GM23338 (cell line): ENCODE data around the gene NEK10. TPM values are rescaled to one million over a fixed set of nuclear protein-coding genes. Genes with fewer than 3 reads are reported as not detected.

Experiments used
- ATAC-seq: fragments of 200-7000 bp; cut with Tn5 transposase; 3 replicates; pipeline ENCODE4 v1.9.1; 2020
- DNase-seq: peaks from one replicate; pipeline ENCODE4 v3.0.0-alpha.2; 2015; ENCODE audit warnings: low spot score
- H2AFZ ChIP-seq: fragments of 200-600 bp; sonication (generic); 2 replicates; pipeline ENCODE4 v1.8.0; 2016; ENCODE audit warnings: antibody characterized with exemption, mild to moderate bottlenecking, moderate library complexity
- H3F3A ChIP-seq: fragments of 200-600 bp; sonication (generic); replicated peaks from 2 replicates; pipeline ENCODE4 v1.8.0; 2017; ENCODE audit warnings: antibody characterized with exemption, mixed run types, low read depth
- H3K27ac ChIP-seq: fragments of 200-600 bp; sonication (generic); 2 replicates; pipeline ENCODE4 v1.6.1; 2016; ENCODE audit warnings: low read depth
- H3K27me3 ChIP-seq: fragments of 200-600 bp; sonication (generic); 2 replicates; pipeline ENCODE4 v1.8.0; 2016; ENCODE audit warnings: mild to moderate bottlenecking, mixed run types, moderate library complexity; ENCODE audit not compliant: insufficient read depth
- H3K36me3 ChIP-seq: fragments of 200-600 bp; sonication (generic); 2 replicates; pipeline ENCODE4 v1.8.0; 2016; ENCODE audit warnings: mild to moderate bottlenecking; ENCODE audit not compliant: insufficient read depth
- H3K4me1 ChIP-seq: fragments of 200-600 bp; sonication (generic); 2 replicates; pipeline ENCODE4 v1.8.0; 2016; ENCODE audit warnings: mild to moderate bottlenecking, moderate library complexity; ENCODE audit not compliant: insufficient read depth
- H3K4me2 ChIP-seq: fragments of 200-600 bp; sonication (generic); 2 replicates; pipeline ENCODE4 v1.7.1; 2017; ENCODE audit warnings: mixed run types
- H3K4me3 ChIP-seq: fragments of 200-600 bp; sonication (generic); 2 replicates; pipeline ENCODE4 v1.6.1; 2016; ENCODE audit warnings: mixed run types
- H3K79me2 ChIP-seq: fragments of 200-600 bp; sonication (generic); replicated peaks from 2 replicates; pipeline ENCODE4 v1.8.0; 2017; ENCODE audit warnings: mild to moderate bottlenecking; ENCODE audit not compliant: insufficient read depth
- H3K9me2 ChIP-seq: fragments of 200-600 bp; sonication (generic); 2 replicates; pipeline ENCODE4 v1.8.0; 2017; ENCODE audit not compliant: insufficient read depth
- H4K20me1 ChIP-seq: fragments of 200-600 bp; sonication (generic); replicated peaks from 2 replicates; pipeline ENCODE4 v1.8.0; 2017; ENCODE audit warnings: mild to moderate bottlenecking; ENCODE audit not compliant: insufficient read depth
- H3K27ac Mint-ChIP-seq: 2 replicates; pipeline ENCODE4 v1.8.0; 2020; ENCODE audit warnings: inconsistent platforms, mild to moderate bottlenecking, moderate library complexity, mixed read lengths
- H3K27me3 Mint-ChIP-seq: 3 replicates; pipeline ENCODE4 v1.8.0; 2022; ENCODE audit warnings: low read depth, mild to moderate bottlenecking, moderate library complexity, mixed read lengths, inconsistent platforms; ENCODE audit not compliant: insufficient read depth, poor library complexity
- H3K36me3 Mint-ChIP-seq: 3 replicates; pipeline ENCODE4 v1.8.0; 2021; ENCODE audit warnings: low read depth, mild to moderate bottlenecking, inconsistent platforms, moderate library complexity, mixed read lengths
- H3K4me1 Mint-ChIP-seq: 3 replicates; pipeline ENCODE4 v1.8.0; 2020; ENCODE audit warnings: mild to moderate bottlenecking, inconsistent platforms, mixed read lengths
- H3K4me3 Mint-ChIP-seq: 3 replicates; pipeline ENCODE4 v1.8.0; 2021; ENCODE audit warnings: moderate library complexity, mild to moderate bottlenecking, inconsistent platforms, mixed read lengths
- H3K9me3 Mint-ChIP-seq: 3 replicates; pipeline ENCODE4 v1.8.0; 2020; ENCODE audit warnings: moderate library complexity, mild to moderate bottlenecking, inconsistent platforms, mixed read lengths
- CREB1 ChIP-seq: fragments of 250-450 bp; sonication (Bioruptor Pico); IDR thresholded peaks from 2 replicates; pipeline ENCODE4 v1.5.0; 2020; ENCODE audit warnings: low read depth, mild to moderate bottlenecking, moderate library complexity
- CTCF ChIP-seq, 2 experiments: fragments of 200-600 bp in 1 of 2; sonication (generic) in 1 of 2; conservative IDR thresholded peaks; 2 replicates each; pipeline versions ENCODE4 v1.5.1 to v1.6.1; 2016 to 2017; ENCODE audit warnings: antibody characterized with exemption in 2 of 2, low read depth in 2 of 2, mild to moderate bottlenecking in 2 of 2, moderate library complexity in 1 of 2
- ETS1 ChIP-seq: IDR thresholded peaks from 2 replicates; pipeline ENCODE4 v1.6.1; 2016; ENCODE audit warnings: antibody characterized with exemption
- EZH2 ChIP-seq: fragments of 200-600 bp; sonication (generic); IDR thresholded peaks from one replicate; pipeline ENCODE4 v1.8.0; 2017; ENCODE audit warnings: antibody characterized with exemption, mild to moderate bottlenecking, low read depth; ENCODE audit not compliant: unreplicated experiment
- EZH2phosphoT487 ChIP-seq: fragments of 200-600 bp; sonication (generic); IDR thresholded peaks from one replicate; pipeline ENCODE4 v1.8.1; 2018; ENCODE audit warnings: antibody characterized with exemption; ENCODE audit not compliant: unreplicated experiment
- JUNB ChIP-seq: IDR thresholded peaks from one replicate; pipeline ENCODE4 v1.6.1; 2016; ENCODE audit warnings: antibody characterized with exemption; ENCODE audit not compliant: unreplicated experiment
- NANOG ChIP-seq: IDR thresholded peaks from 2 replicates; pipeline ENCODE4 v1.6.1; 2016; ENCODE audit warnings: antibody characterized with exemption, borderline replicate concordance
- POLR2AphosphoS5 ChIP-seq: IDR thresholded peaks from 2 replicates; pipeline ENCODE4 v1.6.1; 2016; ENCODE audit warnings: antibody characterized with exemption, low read depth
- REST ChIP-seq: IDR thresholded peaks from one replicate; pipeline ENCODE4 v1.6.1; 2018; ENCODE audit warnings: antibody characterized with exemption; ENCODE audit not compliant: unreplicated experiment
- STAT1 ChIP-seq: IDR thresholded peaks from one replicate; pipeline ENCODE4 v1.6.1; 2016; ENCODE audit warnings: antibody characterized with exemption; ENCODE audit not compliant: unreplicated experiment
- ZNF114 ChIP-seq: fragments of 250-450 bp; sonication (Bioruptor Pico); IDR thresholded peaks from 2 replicates; pipeline ENCODE4 v1.5.0; 2020; ENCODE audit warnings: mild to moderate bottlenecking, moderate library complexity
- ZNF331 ChIP-seq: fragments of 250-450 bp; sonication (Bioruptor Pico); IDR thresholded peaks from 2 replicates; pipeline ENCODE4 v1.5.0; 2020; ENCODE audit warnings: low read depth, mild to moderate bottlenecking, moderate library complexity
- polyA plus RNA-seq: library from polyadenylated mRNA; unstranded; fragments of >200 nt; fragmentation: Nextera tagmentation; extraction: Ambion mirVana; gene quantifications from 2 replicates; pipeline ENCODE4 v1.2.1, GENCODE V29; 2016
- total RNA-seq: library from RNA; depleted of rRNA; stranded (reverse); fragments of >200 nt; shearing (Covaris generic); gene quantifications from 2 replicates; pipeline ENCODE4 v1.2.3, GENCODE V29; 2014

The NEK10 gene
- total and polyA plus RNA-seq, 2 experiments from 2014 or later: 0.55 to 2.0 TPM

GRCh38 chr3:27352047-27352446 lies 17.1 kb downstream of the NEK10 start (continued):
- TF ChIP-seq CREB1 (CRISPR knock-in tag) (no peak), JUNB (no peak), REST (no peak), EZH2phosphoT487 (no peak)

GRCh38 chr3:27349832-27350231 lies 19.4 kb downstream of the NEK10 start:
- H3K27me3 ChIP-seq: no peaks in the 10 kb centered on the region
- H3K36me3 ChIP-seq: no peaks in the 10 kb centered on the region
- H3K4me2 ChIP-seq: no peak overlapping the region
- Mint-ChIP-seq H3K4me1 (peaks cover 27% of the 10 kb centered on the region), H3K27ac (no peak overlapping the region), H3K9me3 (no peaks in the 10 kb centered on the region), H3K27me3 (no peaks in the 10 kb centered on the region), H3K36me3 (no peaks in the 10 kb centered on the region), H3K4me3 (no peak overlapping the region)
- no peaks in the 10 kb centered on the region for H3K9me2 ChIP-seq
- H4K20me1 ChIP-seq: no peaks in the 10 kb centered on the region
- H3K79me2 ChIP-seq: no peaks in the 10 kb centered on the region
- no peak overlapping the region for H2AFZ ChIP-seq
- H3K4me3 ChIP-seq: no peak overlapping the region
- no peak overlapping the region for H3K27ac ChIP-seq
- no peaks in the 10 kb centered on the region for H3F3A ChIP-seq
- peak; percentile 24; the same call in 1 of the 3 replicates for ATAC-seq
- DNase-seq: no peak
- peaks cover 25% of the 10 kb centered on the region for H3K4me1 ChIP-seq
- TF ChIP-seq JUNB (no peak), EZH2phosphoT487 (no peak), ZNF331 (CRISPR knock-in tag) (no peak), STAT1 (no peak), EZH2 (no peak), NANOG (no peak), REST (no peak), POLR2AphosphoS5 (no peak), CTCF (conservative IDR thresholded peaks at IDR 0.05; ENCODE audit: low read depth in 2 of 2) (no peak), ETS1 (no peak), CREB1 (CRISPR knock-in tag) (no peak), ZNF114 (CRISPR knock-in tag) (no peak)
